IPS DF 19.7 (cell line): ENCODE measurements around the gene HDAC1.
"Not testable (repeated sequence)": the region's sequence is repeated elsewhere in the genome, so short reads cannot be mapped to it uniquely, and the experiment has no call there.

Source experiments
- DNase-seq: peaks from one replicate; pipeline ENCODE4 v3.0.0-alpha.2; 2013; ENCODE audit warnings: low read depth, low spot score

HDAC1 gene

DNA sequence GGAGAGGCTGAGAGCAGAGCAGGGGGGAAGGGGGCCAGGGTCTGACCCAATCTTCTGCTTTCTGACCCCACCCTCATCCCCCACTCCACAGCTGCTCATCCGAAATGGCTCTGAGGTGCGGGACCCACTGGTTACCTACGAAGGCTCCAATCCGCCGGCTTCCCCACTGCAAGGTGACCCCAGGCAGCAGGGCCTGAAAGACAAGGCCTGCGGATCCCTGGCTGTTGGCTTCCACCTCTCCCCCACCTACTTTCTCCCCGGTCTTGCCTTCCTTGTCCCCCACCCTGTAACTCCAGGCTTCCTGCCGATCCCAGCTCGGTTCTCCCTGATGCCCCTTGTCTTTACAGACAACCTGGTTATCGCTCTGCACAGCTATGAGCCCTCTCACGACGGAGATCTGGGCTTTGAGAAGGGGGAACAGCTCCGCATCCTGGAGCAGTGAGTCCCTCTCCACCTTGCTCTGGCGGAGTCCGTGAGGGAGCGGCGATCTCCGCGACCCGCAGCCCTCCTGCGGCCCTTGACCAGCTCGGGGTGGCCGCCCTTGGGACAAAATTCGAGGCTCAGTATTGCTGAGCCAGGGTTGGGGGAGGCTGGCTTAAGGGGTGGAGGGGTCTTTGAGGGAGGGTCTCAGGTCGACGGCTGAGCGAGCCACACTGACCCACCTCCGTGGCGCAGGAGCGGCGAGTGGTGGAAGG, 17.1 kb upstream of the HDAC1 start:
- DNase-seq, result no peak

DNA sequence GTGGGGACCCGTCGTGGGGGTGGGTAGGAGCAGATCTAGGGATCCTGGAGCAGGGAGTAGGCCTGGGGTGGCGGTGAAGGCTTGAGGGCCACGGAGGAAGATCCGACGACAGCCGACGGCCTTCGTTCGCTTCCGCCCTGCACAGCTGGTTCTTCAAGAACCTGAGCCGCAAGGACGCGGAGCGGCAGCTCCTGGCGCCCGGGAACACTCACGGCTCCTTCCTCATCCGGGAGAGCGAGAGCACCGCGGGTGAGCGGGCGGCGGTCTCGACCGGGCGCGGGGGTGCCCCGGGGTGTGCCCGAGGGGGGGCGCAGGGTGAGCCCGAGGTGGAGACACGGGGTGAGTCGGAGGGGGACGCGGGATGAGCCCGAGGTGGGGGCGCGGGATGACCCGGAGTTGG, 16.5 kb upstream of the HDAC1 start:
- DNase-seq, result no peak

DNA sequence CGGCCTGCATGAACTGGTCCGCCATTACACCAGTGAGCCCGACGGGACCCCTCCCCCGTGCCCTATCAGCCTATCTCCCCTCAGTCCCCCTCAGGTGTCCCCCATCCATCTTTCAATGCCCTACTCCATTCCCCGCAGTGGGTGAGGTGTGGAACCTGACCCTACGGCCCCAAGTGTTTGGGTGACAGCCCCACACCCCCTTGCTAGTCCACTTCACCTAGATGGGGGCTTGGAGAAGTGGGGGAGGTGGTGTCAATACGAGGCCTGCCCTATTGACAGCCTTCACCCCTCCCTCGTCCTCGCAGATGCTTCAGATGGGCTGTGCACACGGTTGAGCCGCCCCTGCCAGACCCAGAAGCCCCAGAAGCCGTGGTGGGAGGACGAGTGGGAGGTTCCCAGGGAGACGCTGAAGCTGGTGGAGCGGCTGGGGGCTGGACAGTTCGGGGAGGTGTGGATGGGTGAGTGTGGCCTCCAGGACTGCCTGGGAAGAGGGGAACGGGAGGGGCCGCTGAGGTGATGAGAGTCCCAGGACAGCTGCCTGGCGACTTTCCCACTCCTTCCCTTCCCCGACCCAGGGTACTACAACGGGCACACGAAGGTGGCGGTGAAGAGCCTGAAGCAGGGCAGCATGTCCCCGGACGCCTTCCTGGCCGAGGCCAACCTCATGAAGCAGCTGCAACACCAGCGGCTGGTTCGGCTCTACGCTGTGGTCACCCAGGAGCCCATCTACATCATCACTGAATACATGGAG, 15.7 kb upstream of the HDAC1 start:
- no peak for DNase-seq

DNA sequence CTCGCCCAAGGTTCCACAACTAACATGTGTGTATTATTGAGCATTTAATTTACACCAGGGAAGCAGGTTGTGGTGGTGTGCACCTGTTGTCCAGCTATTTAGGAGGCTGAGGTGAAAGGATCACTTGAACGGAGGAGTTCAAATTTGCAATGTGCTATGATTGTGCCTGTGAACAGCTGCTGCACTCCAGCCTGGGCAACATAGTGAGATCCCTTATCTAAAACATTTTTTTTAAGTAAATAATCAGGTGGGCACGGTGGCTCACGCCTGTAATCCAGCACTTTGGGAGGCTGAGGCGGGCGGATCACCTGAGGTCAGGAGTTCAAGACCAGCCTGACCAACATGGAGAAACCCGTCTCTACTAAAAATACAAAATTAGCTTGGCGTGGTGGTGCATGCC, 7.1 kb upstream of the HDAC1 start:
- DNase-seq, result not testable (repeated sequence)

DNA sequence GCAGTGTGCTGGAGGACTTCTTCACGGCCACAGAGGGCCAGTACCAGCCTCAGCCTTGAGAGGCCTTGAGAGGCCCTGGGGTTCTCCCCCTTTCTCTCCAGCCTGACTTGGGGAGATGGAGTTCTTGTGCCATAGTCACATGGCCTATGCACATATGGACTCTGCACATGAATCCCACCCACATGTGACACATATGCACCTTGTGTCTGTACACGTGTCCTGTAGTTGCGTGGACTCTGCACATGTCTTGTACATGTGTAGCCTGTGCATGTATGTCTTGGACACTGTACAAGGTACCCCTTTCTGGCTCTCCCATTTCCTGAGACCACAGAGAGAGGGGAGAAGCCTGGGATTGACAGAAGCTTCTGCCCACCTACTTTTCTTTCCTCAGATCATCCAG, 6.2 kb upstream of the HDAC1 start:
- no peak for DNase-seq

DNA sequence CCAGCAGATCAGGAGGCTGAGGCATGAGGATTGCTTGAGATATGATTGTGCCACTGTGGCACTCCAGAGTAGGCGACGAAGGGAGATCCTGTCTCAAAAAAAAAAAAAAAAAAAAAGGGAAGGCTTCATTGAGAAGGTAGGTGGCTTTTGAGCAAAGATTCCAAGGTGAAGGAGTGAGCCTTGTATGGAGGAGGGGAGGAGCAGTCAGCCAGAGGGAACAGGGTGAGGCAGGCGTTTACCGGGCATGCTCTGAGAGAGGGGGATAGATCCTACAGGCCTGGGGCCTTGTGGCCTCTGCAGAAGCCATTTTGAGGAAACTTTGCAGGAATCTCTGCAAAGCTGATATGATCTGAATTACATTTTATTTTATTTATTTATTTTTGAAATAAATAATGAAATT, 5.1 kb upstream of the HDAC1 start:
- no peak for DNase-seq

DNA sequence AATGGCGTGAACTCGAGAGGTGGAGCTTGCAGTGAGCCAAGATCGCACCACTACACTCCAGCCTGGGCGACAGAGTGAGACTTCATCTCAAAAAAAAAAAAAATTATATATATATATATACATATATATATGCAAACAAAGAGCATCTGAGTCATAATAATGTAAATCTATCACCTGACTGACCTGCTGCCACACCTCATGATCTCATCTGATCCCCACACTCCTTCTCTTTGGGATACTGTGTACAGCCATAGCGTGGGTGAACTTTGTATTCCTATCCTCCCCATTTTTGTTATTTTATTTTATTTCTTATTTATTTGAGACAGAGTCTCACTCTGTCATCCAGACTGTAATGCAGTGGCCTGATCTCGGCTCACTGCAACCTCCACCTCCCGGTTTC, 2.6 kb upstream of the HDAC1 start:
- DNase-seq, result no peak

DNA sequence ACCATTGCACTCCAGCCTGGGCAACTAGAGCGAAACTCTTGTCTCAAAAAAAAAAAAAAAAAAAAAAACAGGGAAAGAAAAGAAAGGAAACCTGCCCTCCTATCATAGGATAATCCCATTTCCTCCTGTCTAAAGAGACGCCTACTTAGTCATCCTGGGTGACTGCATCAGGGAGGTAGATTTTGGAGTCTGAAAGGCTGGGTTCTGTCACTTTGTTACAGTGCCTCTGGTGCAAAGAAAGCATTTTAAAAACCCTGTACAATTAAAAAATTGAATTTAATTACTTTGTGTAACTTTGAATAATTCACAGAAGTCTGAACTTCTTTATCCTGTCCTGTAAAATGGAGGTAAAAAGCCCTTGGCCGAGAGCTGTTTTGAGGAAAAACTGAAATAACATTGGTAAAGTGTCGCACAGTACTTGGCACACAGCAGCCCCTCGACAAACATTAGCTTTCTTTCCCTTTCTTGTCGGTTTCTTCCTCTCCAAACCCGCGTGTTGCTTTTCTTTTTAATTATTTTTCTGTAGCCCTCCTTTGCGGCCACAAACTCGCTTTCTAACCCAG, 657 bp upstream of the HDAC1 start:
- no peak for DNase-seq

DNA sequence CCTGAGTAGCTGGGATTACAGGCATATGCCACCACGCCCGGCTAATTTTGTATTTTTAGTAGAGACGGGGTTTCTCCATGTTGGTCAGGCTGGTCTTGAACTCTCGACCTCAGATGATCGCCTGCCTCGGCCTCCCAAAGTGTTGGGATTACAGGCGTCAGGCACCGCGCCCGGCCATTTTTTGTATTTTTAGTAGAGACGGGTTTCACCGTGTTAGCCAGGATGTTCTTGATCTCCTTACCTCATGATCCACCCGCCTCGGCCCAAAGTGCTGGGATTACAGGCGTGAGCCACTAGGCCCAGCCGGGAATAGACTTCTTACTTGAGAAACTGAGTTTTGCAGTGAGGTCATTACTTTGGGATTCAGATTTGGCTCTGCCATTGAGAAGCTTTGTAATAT, 6.3 kb downstream of the HDAC1 start:
- not testable (repeated sequence) for DNase-seq

DNA sequence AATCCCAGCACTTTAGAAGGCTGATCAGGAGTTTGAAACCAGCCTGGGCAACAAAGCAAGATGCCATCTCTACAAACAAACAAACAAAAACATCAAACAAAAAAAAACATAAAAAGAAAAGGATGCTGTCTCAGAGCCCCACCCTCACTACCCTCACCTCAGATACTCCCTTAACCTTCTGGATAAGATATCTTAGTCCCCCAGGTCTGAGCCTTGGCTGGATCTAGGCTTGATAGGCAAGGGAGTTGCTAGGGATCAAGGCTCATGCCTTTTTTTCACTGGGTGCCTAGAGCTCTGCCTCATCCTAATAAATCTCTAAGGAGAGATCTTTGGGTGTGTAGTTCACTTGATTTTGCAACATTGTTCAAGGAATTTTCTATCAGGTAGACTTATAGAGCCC, 7.4 kb downstream of the HDAC1 start:
- no peak for DNase-seq

DNA sequence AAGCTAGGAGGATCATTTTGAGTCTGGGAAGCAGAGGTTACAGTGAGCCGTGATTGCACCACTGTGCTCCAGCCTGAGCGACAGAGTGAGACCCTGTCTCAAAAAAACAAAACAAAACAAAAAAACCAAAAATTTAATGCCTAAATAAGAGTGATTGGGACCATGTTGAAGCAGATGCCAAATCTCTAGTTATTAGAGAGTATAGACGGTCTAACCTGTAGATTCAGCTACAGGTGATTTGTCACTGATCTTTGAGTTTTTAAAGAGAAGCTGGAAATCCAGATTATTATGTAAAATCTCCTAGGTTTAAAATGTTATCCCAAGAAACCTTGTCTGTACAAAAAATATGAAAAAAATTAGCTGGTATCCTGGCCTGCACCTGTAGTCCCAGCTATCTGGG, 11.5 kb downstream of the HDAC1 start:
- no peak for DNase-seq

DNA sequence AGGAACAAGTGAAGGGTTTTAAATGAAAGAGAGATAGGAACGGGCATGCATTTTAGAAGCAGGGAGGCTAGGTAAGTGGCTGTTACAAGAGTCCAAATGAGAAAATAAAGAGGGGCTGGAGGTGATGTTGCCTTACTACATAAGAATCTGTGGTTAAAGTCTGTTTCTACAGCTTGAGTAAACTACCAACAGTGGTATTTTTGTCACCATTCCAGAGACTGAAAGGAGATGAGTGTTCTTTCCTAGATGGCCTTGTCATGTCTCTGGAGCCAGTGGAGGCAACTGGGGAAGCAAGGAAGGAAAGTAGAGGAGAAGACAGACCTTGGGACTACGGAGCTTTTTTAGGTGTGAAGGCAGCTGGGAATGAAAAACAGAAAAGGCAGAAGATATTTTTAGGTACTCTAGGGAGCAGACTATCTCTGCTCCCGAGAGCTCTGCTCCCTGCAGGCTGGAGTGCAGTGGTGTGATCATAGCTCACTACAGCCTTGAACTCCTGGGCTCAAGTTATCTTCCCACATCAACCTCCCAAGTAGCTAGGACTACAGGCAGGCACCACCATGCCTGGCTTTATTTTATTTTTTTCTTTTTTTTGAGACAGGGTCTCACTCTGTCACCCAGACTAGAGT, 12.2 kb downstream of the HDAC1 start:
- no peak for DNase-seq

DNA sequence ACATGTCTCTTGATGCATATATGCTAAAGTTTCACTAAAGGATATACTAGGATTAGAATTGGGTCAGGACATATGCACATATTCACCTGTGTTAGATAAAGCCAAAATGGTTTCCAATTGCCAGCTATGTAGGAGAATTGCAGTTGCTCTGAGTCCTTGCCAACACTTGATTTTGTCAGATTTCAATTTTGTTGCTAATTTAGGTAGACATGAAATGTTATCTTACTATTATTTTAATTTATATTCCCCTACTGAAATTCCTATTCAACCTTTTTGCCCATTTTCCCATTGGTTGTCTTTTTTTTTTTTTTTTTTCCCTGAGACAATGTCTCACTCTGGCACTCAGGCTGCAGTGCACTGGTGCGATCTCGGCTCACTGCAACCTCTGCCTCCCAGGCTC, 13.4 kb downstream of the HDAC1 start:
- no peak for DNase-seq

DNA sequence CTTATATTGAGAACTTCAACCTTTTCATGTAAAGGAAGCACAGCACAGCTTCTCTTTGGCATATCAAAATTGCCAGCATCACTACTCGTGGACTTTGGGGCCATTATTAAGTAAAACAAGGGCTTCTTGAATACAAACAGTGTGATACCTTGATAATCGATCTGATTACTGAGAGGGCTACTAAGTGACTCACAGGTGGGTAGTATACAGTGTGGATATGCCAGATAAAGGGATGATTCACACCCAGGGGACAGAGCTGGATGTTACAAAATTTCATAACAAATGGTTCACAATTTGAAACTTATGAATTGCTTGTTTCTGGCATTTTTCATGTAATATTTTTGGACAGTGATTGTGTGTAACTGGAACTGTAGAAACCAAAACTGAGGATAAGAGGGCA, 15.4 kb downstream of the HDAC1 start:
- no peak for DNase-seq

DNA sequence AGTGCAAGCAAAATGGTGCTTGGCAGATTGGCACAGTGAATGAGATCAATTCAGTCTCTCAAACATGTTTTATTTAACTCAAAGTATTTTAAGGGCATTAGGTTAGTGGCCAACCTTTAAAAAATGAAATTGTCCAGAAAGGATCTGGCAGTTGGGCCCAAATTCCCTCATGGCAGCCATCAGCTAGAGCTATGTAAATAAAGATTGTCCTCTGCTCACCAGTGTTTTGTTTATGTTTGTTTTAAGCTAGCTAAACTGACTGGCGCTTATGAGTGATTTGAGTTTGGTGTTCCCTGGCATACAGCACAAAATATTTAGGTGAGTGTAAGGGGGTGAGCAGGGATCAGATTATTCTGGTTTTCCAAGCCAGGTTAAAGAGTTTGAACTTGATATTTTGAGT, 18.1 kb downstream of the HDAC1 start:
- DNase-seq, result no peak

DNA sequence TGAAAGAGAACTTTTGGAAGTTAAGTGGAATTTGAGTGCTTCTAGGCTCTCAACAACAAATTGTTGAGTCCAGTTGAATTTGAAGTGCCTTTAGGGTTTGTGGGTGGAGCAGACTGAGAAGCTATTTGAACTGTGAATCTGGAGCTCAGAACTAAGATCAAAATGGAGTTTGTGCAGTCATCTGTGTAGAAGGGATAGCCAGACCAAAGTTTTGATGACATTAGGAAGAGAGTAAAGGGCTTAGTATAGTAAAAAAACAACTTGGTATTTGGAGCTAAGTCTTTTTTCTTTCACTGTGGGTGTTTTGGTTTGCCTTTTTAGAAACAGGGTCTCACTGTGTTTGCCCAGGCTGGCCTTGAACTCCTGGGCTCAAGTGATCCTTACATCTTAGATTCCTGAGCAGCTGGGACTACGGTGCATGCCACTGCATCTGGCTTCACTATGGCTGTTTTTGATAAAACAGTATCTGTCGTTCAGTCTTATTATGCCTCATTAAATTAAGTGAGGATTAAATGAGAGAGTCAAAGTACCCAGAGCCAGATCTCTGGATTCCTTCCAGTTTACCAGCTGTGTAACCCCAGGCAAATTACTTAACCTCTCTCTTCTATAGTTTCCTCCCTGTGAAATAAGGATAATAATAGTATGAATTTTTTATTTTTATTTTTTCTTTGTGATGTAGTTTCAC, 20.0 kb downstream of the HDAC1 start:
- no peak for DNase-seq

DNA sequence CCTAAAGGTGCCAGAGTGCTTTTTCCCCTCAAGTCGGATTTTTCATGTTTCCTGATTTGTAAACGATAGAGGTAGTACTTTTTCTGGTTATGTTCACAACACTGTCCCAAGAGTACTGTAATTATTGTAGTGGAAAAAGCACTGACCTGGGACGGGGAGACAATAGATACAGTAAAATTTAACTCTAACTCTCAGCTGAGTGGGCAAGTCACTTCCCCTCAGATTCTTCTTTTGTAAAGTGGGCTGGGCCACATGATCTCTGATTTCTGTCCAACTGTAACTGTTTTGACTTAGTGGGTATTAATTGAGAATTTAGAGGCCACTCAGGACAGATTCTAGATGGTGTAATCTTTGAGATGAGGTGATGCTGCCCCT, 25.0 kb downstream of the HDAC1 start:
- no peak for DNase-seq

DNA sequence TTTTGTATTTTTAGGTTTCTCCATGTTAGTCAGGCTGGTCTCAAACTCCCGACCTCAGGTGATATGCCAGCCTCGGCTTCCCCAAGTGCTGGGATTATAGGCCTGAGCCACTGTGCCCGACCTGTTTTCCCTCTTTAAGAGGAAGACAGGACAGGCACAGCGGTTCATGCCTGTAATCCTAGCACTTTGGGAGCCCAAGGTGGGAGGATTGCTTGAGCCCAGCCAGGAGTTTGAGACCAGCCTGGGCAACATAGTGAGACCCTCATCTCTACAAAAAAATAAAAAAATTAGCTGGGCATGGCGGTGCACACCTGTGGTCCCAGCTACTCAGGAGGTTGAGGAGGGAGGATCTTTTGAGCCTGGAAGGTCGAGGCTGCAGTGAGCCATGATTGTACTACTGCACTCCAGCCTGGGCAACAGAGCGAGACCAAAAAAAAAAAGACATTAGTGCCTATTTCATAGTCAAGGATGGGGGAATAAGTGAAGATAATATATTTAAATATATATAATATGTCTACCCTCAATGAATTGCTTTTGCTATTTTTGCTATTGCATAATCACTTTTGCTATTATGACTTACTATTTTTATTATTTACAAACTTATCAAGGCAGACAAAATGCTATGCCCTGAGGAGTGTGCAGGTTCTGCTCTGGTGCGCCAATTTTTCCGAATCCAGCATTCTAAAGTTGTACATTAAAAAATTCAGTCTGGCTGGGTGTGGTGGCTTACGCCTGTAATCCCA, 26.4 kb downstream of the HDAC1 start:
- no peak for DNase-seq

DNA sequence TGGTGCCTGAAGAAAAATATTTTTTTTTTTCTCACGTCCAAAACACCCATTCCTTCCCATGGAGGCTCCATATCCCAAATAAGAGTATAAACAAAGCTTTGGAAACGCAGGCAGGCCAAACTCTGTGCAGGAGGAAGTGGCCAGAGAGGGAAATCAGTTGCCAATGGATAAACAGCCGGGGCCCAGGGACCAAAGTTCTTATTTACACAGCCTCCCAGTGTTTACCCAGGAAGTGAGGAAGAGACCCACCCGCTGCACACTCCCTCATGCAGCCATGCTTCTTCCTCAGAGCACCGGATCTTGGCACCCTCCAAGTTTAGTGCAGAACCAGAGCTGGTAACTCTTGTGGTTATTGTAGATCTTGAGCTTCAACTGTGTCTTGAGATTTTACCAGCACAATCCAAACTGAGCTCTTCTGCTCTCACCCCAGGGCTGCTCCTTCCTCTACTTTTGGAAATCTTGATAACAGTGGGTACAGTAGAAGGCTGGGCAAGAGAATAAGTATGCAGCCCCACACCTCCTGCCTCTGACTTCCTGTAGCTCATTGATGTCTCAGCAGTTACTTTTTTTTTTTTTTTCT, 29.9 kb downstream of the HDAC1 start:
- no peak for DNase-seq

DNA sequence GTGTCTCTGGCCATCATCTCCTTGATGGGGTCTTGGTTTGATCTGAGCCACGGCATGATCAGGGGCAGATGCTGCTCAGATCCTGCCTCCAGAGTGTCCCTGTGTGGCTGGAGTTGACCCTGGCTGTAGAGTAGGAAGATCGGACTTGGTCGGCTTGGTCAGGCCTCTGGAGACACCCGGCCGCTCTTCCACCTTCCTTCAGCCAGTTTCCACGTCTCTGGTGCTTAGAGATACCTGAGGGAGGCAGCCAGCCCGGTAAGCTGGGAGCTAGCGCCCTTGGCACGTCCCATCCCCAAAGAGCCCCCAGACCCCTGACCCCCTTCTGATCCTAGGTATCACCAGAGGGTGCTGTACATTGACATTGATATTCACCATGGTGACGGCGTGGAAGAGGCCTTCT, 35.3 kb downstream of the HDAC1 start:
- DNase-seq, result no peak

DNA sequence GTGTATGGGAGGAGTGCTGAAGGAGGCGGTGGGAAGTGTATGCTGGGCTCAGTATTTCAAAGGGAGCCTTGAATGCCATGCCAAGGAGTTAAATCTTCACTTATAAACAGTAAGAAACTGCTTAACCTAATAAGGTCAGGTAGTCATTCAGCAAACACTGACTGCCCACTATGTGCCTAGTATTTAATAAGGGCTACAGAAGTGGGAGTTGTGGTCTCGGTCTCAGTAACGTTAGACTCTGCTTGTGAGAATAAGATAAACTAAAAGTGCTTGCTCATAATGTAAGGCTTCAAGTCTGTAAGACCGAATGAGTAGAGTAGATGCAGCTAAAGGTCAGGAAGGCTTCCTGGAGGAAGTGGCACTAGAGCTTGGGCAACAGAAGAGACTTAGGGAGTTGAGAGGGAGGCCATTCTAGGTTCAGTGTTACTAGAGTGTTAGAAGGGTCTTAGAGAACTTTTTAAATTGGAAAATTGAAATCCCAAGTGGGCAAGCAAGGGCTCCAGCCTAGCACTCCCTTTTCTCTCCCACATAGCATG, 38.1 kb downstream of the HDAC1 start:
- no peak for DNase-seq
